GM18520 (cell line): ENCODE results near the gene SIM1.

Experiments used
- ATAC-seq: cut with Tn5 transposase; IDR thresholded peaks from one replicate; pipeline ENCODE4 v1.9.1; 2021; ENCODE audit not compliant: unreplicated experiment

The SIM1 gene

GRCh38 chr6:100427452-100427851 is 37.3 kb downstream of the SIM1 start:
- ATAC-seq, result no peak

- no peak for ATAC-seq
Measured at GRCh38 chr6:100426744-100427338, 37.9 kb downstream of the SIM1 start.

GRCh38 chr6:100426241-100426640 is 38.5 kb downstream of the SIM1 start:
- ATAC-seq, result no peak

GRCh38 chr6:100420711-100421110 is 44.0 kb downstream of the SIM1 start:
- ATAC-seq, result no peak

GRCh38 chr6:100417036-100417435 is 47.7 kb downstream of the SIM1 start:
- no peak for ATAC-seq

GRCh38 chr6:100415768-100416167 is 49.0 kb downstream of the SIM1 start:
- ATAC-seq, result no peak

GRCh38 chr6:100412872-100413271 is 51.8 kb downstream of the SIM1 start:
- no peak for ATAC-seq

- no peak for ATAC-seq
Measured at GRCh38 chr6:100404051-100404450, 60.7 kb downstream of the SIM1 start.

GRCh38 chr6:100393493-100393892 is 71.2 kb downstream of the SIM1 start:
- no peak for ATAC-seq

- ATAC-seq, result no peak
Measured at GRCh38 chr6:100392423-100392822, 72.3 kb downstream of the SIM1 start.

GRCh38 chr6:100388868-100389519 is 75.7 kb downstream of the SIM1 start:
- ATAC-seq, result no peak

GRCh38 chr6:100382767-100383195 is 81.9 kb downstream of the SIM1 start:
- ATAC-seq, result no peak

- ATAC-seq, result no peak
Measured at GRCh38 chr6:100382031-100382430, 82.7 kb downstream of the SIM1 start.

- ATAC-seq, result no peak
Measured at GRCh38 chr6:100381111-100381510, 83.6 kb downstream of the SIM1 start.

- no peak for ATAC-seq
Measured at GRCh38 chr6:100379386-100379785, 85.3 kb downstream of the SIM1 start.

- ATAC-seq, result no peak
Measured at GRCh38 chr6:100378576-100378975, 86.1 kb downstream of the SIM1 start.

GRCh38 chr6:100376103-100376502 is 88.6 kb downstream of the SIM1 start:
- no peak for ATAC-seq

- no peak for ATAC-seq
Measured at GRCh38 chr6:100372326-100373091, 92.2 kb downstream of the SIM1 start.

GRCh38 chr6:100371591-100371990 is 93.1 kb downstream of the SIM1 start:
- ATAC-seq, result no peak

- ATAC-seq, result no peak
Measured at GRCh38 chr6:100370265-100370664, 94.5 kb downstream of the SIM1 start.

- no peak for ATAC-seq
Measured at GRCh38 chr6:100366419-100366818, 98.3 kb downstream of the SIM1 start.

- no peak for ATAC-seq
Measured at GRCh38 chr6:100363651-100364050, 101.1 kb downstream of the SIM1 start.
